22Rv1 (cell line): ENCODE data around the gene EFCAB13.

ENCODE experiments used
- H3K27ac ChIP-seq: fragments of 450-650 bp; 2 replicates; pipeline ENCODE4 v1.5.1; 2017
- ZFX ChIP-seq: fragments of 450-650 bp; IDR thresholded peaks from 2 replicates; pipeline ENCODE4 v1.6.1; 2017; ENCODE audit warnings: antibody characterized with exemption, borderline replicate concordance
- TF ChIP-seq, protein P1 (sequence below): fragments of 450-650 bp; IDR thresholded peaks from 2 replicates; pipeline ENCODE4 v1.5.1; 2017; ENCODE audit warnings: mild to moderate bottlenecking

The EFCAB13 gene

DNA sequence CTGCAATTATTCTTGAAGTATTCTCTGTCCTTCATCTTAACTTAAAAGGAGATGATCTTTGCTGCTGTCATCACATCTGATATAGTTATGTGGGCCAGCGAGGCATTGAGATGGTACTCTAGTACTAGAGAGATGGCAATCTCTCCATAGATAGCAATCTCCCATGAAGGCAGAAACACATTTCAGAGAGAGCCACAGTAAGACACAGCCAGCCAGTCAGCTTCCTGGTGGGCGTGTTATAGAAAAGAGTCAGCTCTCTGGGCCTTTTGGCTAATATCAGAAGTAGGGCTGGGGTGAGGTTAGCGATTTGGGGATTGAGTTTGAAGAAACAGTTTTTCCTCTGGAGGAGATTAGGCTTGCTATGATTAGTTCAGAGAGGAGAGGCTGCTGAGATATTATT, 22.6 kb upstream of the EFCAB13 start:
- TF ChIP-seq, protein P1, sequence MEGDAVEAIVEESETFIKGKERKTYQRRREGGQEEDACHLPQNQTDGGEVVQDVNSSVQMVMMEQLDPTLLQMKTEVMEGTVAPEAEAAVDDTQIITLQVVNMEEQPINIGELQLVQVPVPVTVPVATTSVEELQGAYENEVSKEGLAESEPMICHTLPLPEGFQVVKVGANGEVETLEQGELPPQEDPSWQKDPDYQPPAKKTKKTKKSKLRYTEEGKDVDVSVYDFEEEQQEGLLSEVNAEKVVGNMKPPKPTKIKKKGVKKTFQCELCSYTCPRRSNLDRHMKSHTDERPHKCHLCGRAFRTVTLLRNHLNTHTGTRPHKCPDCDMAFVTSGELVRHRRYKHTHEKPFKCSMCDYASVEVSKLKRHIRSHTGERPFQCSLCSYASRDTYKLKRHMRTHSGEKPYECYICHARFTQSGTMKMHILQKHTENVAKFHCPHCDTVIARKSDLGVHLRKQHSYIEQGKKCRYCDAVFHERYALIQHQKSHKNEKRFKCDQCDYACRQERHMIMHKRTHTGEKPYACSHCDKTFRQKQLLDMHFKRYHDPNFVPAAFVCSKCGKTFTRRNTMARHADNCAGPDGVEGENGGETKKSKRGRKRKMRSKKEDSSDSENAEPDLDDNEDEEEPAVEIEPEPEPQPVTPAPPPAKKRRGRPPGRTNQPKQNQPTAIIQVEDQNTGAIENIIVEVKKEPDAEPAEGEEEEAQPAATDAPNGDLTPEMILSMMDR: no peak
- no peak for TF ChIP-seq ZFX
- no peak overlapping the region for H3K27ac ChIP-seq

DNA sequence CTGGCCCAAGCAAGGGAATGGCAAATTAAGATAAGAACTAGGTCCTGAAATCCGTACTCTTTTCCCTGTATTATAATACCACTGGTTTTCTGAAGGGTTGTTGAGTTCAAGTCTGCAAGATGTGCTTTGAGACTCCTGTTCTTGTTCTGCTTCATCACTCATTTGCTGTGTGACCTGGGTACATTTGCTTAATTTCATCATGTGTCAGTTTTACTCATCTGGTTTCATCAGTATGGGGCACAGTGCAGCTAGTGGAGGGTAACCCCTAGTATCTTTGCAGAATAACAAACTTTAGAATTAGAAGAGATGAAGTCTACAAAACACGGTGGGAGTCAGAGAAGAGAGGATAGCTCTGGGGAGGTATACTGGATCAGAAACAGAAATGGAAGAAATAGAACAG, 21.9 kb upstream of the EFCAB13 start:
- no peak for TF ChIP-seq ZFX
- TF ChIP-seq, protein P1: no peak
- no peak overlapping the region for H3K27ac ChIP-seq

DNA sequence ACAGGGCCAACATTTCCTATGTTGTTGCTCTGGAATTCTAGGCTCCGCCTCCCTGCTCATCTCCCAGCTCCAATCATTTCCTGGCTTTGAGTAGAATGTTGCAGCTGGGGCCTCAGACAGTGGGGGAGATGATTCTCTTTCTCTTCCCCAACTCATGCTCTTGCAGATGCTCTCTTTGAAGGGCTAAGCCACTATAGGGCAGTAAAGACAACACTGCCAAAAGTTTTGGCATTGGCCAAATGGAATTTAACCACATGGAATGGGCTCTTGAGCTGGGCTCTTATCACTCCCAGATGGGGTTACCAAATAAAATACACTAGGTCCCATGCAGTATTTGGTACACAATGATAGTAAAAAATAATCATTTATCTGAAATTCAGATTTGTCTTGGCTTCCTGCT, 19.6 kb upstream of the EFCAB13 start:
- no peak overlapping the region for H3K27ac ChIP-seq
- TF ChIP-seq ZFX: no peak
- TF ChIP-seq, protein P1: no peak

DNA sequence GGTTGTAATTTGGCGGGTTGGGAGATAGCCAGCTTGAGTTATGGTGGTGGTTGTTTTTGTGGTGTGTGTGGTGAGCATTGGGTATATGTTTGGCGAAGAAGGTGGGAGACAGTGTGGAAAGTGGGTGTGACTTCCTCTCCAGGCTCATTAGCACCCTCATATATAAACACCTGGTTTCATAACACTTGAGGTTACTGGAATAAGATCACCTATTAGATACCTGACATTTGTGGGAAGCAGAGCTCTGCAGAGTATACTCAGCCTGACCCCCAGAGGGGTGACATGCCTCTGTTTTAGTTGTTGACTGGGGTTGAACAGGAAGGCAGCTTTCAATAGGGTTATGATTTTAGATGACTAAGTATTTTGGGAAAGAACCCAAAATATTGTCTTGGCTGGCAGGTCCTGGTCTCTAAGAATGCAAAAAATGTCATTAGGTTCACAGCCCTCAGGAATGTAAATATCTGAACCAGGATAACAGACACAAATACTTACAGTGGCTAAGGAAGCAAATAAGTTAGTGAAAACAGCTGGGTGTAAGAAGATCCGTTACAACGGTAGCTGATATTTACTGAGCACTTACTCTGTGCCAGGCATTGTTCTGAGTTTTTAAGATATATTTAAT, 18.3 kb upstream of the EFCAB13 start:
- TF ChIP-seq ZFX: no peak
- TF ChIP-seq, protein P1: no peak
- H3K27ac ChIP-seq: no peak overlapping the region

DNA sequence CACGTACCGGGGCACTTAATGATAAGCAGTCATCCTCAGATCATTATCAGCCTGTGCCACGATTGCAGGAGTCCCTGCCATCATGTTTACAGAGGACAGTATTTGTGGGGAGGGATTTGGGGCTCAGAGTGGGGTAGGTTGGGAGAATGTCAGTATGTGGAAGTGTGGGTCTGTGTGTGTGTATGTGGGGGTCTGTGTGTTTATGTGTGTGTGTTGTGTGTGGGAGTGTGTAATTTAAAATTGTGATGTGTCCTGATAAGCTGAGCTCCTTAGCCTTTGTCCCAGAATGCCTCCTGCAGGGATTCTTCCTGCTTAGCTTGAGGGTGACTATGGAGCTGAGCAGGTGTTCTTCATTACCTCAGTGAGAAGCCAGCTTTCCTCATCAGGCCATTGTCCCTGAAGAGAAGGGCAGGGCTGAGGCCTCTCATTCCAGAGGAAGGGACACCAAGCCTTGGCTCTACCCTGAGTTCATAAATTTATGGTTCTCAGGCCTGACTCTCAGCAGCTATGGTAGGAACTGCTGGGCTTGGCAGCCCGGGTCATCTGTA, 13.5 kb upstream of the EFCAB13 start:
- TF ChIP-seq, protein P1: no peak
- TF ChIP-seq ZFX: no peak
- H3K27ac ChIP-seq: no peak overlapping the region

DNA sequence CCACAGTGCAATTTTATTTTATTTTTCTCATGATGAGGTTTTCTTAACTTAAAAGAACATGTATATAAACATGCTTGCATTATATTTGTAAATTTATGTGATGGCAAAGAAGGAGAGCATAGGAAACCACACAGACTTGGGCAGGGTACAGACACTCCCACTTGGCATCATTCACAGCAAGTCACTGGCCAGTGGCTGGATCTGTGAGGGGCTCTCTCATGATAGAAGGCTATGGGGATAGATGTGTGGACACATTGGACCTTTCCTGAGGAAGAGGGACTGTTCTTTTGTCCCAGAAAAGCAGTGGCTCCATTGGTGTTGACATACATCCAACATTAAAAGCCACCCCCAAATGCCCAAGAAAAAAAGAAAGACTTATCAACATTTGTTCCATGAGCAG, 12.3 kb upstream of the EFCAB13 start:
- H3K27ac ChIP-seq: no peak overlapping the region
- TF ChIP-seq, protein P1: no peak
- TF ChIP-seq ZFX: no peak

DNA sequence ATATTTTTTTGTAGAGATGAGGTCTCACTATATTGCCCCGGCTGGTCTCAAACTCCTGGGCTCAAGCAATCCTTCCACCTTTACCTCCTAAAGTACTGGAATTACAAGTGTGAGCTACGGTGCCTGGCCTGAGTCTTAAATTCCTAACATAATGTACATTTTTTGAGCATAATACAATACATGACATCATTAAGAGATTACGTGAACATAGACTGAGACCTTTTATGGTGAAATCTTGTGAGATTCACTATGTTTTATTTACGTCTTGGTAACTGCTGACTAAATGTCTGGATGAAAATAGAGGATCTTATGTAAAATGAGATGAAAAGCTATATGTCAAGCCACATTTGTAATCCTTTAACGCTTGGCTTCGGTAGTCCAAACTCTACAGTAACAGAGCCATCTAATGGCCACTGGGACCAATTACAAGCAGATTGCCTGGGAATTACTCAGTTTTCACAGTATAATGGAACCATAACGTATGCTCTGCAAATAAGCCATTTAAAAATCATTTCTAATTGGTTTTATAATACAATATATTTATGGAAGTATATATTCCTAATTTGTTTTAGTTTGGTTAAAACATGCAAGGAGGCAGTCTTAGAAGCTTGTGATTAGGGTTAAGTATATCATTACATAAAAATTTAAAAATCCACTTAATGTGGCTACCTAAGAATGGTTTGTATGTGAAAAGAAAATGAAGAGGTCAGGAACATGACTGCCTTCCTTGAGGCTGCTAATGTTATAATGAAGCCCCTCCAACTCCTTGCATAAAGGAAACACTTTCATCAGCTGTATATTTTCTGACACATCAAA, 8.1 kb upstream of the EFCAB13 start:
- H3K27ac ChIP-seq: no peak overlapping the region
- TF ChIP-seq, protein P1: peak; percentile 83
- TF ChIP-seq ZFX: no peak
